GM19468 (cell line): ENCODE results near the gene TOM1L2.

Experiments
- ATAC-seq: cut with Tn5 transposase; IDR thresholded peaks from one replicate; pipeline ENCODE4 v1.9.1; 2021; ENCODE audit warnings: mild to moderate bottlenecking, moderate library complexity, moderate number of reproducible peaks; ENCODE audit not compliant: unreplicated experiment; ENCODE audit errors: extremely low read depth

TOM1L2 gene

DNA sequence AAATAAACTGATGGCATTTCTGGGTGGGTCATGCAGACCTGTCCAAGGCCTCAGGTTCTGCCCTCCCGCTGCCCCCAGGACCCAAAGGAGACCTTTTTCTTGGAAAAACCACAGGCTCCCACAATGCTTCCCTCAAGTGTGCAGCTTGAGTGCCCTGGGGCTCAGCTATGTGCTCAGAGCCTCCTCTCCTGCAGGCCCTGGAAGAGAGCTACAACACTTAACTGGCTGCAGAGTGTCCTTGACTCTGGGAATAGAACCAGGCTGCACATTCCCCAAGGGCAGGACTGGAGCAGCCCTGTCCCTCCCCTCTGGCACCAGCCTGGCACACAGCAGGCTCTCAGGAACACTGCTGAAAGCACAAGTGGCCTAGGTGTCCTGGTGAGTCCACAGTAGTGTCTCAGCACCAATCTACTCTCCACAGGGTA, 130.6 kb downstream of the TOM1L2 start:
- ATAC-seq = no peak

DNA sequence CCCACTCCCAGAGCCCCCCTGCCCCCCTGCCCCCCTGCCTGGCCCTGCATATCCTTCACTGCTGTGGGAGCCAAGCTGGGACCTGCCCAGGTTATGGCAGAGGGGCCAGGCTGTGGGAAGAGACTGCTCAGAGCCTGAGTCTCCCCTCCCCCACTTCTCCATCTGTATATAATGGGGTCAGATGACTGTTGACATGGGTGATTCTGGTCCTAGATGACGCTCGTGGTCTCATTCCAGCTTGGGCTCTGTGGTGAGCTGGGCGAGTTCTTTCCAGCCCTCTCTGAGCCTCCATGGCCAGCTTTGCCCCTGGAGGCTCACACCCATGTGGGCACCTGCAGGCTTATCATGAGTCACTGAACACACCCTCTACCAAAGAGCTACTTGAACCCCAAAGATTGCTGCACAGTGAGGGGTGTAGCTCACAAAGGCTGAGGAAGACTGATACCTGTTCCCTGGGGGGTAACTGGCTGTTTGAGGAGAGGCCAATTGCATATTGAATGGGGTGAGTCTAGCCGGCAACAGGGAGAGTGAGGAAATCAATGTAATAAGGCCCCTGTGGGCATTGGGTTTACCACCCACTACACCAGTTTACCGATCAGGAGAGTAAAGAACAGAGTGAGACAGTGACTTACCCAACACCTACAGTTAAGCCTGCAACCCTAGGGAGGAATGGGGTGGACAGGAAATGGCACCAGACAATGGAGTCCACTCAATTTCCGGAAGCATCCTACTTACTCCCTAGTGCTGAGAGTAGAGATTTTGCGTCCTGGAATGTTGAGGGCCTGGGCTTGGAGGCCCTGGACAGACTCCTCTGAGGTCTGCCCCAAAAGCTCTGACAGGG, 131.2 kb downstream of the TOM1L2 start:
- no peak for ATAC-seq

DNA sequence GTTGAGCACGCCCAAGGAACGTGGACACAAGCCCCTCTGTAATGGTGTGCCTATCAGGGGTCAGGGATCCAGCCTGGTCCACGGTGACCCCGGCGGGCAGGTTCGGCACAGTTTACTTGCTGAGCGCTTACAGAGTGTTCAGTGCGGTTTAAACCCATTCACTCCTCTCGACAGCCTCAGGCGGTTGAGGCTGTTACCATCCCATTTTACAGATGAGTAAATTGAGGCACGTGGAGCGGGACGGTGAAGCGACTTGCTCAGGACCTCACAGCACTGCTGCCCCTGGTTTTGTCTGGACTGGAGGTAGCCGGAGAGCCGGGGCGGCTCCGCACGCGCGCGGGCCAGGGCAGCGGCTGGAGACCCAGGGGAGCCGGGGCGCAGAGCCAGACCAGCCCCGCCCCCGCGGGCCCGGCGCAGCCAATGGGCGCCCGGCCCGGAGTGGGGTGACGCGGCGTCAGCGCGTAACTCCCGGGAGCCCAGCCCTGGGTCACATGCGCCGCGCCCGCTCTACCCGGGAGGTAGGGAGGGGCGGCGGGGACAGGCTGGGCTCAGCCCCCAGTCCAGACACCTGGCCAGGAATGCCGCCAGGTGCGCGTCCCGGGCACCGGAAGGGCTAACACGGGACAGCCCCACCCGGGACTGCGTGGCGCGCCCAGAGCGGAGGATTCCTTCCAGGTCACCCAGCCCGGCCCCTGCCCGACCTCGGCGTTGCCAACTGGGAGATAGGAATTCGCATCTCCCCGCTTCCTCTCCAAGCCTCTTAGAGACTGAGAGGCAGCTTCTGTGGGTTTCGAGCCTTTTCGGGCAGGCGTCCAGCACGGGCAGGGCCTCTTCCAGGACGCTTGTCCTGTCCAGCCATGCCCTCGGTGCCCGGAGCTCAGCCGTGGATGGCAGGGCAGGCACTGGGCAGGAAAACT, 132.2 kb downstream of the TOM1L2 start:
- ATAC-seq = peak; percentile 51

DNA sequence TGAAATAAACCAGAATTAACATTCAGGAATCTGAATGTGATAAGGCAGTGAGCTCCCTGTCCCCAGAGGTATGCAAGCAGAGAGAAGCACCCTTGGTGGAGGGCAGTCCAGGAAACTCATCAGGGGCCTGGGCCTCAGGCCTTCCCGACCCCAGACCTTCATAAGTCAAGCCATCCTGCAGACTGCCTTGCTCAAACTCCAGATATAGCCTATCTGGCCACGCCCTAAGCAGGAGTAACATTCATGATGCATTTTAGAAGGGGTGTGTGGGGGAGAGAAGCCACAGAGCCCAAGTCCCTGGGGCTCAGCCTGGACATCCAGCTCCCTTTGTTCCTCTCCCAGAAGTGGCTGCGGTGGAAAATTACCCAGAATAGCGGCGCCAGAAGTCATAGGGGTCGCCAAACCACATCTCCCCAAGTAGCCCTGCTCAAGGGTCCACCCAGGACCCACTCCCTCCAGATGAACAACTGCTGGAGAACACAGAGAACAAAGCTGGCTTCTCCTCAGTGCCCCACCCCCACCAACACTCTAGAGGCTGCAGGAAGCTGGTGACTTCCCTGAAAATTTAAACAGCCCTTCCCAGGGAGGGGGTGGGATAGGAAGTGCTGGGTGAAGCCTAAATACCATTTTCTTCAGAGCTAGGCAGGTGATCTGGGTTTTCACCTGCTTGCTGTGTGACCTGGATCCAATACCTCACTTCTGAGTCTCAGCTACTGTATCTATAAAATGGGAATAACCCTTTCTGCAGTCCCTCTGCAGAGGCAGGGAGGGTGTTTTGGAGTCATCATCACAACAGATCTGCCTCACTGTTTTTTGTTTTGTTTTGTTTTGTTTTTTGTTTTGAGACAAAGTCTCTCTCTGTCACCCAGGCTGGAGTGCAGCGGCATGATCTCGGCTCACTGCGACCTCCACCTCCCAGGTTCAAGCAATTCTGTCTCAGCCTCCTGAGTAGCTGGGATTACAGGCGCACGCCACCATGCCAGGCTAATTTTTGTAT, 133.9 kb downstream of the TOM1L2 start:
- no peak for ATAC-seq

- no peak for ATAC-seq
These were observed 134.8 kb downstream of the TOM1L2 start for GRCh38 chr17:17837380-17837821.

DNA sequence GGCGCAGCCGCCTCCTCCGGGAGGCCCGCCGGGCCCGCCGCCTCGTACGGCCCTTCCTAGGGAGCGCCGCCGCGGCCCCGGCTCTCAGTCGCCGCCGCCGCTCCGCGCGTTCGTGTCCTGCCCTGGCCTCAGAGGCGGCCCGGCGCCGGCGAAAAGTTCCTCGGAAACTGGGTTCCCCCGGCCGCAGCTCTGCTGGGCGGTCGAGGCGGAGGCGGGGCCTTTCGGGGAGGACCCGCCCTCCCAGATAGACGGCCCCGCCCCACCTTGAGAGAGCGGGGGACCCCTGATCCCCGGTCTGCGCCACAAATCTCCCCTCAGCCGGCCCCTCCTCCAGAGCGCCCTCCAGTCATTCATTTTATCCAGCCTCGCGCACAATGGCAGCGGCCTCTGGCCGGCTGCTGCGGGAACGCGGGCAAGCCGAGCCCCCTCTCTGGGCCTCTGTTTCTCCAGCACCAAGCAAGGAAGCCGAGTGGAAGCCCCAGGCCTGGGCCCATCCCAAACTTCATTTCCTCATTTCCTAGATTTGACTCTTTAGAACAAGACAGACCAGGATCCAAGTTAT, 135.3 kb downstream of the TOM1L2 start, which contains the start of gene SREBF1:
SREBF1 (minus strand) TSS at position 169 of the 562 bp plus-strand sequence. CDS start 169 bp downstream, outside the sequence.
- ATAC-seq = peak; percentile 9

- peak; percentile 29 for ATAC-seq
These were observed 135.9 kb downstream of the TOM1L2 start for GRCh38 chr17:17836250-17836817.

- ATAC-seq = no peak
These were observed 136.6 kb downstream of the TOM1L2 start for GRCh38 chr17:17835415-17836249.

DNA sequence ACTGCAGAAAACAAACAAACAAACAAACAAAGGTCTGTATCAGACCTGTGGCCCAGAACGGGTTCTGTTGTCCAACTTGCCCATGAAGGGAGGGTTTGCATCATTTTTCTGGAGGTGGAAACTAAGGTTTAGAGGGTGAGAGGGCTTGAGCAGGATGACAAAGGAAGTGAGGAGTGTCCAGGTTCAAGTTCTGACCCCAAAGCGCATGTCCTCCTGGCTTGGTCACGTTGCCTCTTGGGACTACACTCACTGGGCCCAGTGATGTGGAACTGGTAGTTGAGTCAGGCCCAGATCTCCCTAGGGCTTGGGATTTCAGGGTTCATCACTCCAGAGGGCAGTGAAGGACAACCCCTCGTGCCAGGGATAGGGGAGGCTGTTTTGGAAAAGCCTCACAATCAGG, 137.2 kb downstream of the TOM1L2 start:
- no peak for ATAC-seq

GRCh38 chr17:17833658-17834357, 138.4 kb downstream of the TOM1L2 start:
- no peak for ATAC-seq

DNA sequence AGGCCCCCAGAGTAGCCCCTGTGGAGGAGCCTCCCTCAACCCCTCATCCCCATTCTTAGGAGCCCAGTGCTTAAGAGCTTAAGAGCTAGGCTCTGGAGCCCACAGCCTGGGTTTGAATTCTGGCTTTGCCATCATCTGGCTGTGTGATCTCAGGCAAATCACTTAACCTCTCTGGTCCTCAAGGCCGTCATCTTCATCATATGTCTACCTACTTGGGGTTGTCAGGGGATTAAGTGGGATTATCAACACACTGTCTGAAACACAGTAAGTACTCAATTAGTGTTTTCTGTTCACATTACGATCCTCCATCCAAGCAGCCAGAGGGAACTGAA, 140.2 kb downstream of the TOM1L2 start:
- ATAC-seq = no peak

- ATAC-seq = no peak
These were observed 140.8 kb downstream of the TOM1L2 start for GRCh38 chr17:17831208-17832031.

DNA sequence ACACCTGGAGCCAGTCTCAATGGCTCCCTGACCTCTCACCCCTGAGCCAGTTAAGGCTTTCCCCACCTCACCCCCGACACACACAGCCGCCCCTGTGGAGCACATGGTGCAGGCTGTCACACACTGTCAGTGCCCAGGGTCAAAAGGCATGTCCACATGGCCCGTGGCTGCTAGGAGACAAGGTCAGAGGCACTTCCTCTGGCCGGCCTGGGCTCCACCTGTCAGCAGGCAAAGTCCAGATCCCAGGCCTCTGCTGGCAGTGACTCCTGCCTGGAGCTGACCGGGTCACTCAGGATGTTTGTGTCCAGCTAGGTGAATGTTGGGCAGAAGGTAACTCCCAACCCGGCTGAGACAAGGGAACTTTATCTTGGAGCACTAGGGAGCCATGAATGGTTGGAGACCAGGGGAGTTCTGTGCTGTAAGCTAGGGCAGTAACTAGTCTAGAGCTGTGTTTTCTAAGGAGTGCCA, 141.4 kb downstream of the TOM1L2 start:
- ATAC-seq = no peak

DNA sequence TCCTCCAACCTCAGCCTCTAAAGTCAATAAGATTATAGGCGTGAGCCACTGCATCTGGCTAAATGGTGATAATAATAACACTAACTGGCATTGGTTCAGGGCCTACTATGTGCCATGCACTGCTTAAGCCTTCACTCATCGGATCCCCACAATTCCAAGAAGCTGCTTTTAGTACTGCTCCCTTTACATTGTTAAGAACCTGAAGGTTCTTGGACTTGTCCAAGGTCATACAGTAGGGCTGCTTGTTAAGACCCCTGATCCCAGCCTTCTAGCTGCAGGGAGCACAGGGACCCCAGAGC, 142.0 kb downstream of the TOM1L2 start:
- no peak for ATAC-seq

DNA sequence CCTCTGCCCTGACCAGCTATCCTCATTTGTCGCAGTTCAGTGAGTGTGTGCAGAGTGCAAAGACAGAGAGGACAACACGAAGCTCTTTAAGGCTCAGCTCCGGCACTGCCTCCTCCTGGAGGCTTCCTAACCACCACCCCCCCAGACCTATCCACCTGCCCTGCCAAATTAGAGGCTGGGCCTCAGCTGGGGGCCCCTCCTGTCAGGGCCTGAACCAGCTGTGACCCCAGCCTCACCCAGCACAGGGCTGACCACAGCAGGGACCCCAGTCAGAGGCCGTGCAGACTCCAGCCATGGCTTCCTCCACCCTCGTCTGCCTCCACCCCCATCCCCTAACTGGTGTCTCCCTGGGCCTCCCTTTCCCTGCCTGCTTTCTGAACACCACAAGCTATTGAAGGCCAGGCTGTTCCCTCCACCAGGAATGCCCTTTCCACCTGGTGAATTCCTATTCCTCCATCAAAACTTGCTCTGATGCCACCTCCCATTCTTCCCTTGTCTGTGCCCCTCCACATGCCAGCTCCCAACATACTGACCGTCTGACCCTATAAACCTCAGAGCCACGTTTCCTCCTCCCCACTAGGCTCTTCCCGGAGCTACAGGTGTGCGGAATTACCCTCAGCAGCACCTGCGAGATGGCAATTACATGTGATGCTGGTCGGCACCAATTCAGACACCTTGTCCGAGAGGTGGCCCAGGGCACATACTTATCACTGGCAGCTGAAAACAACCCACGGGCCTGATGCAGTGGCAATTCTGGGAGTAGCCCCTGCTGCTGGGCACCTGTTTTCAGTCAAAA, 144.2 kb downstream of the TOM1L2 start:
- no peak for ATAC-seq
